Activated B cell treated with CpG ODN at 0.5 μM for 24 hours (primary cell): ENCODE measurements around the gene BID. TPM values are rescaled to one million over a fixed set of nuclear protein-coding genes. Genes with fewer than 3 reads are reported as not detected.

Experiments used
- ATAC-seq: fragments of 200-7000 bp; cut with Tn5 transposase; one replicate; pipeline ENCODE4 v1.10.0; 2021; ENCODE audit warnings: low read depth, mild to moderate bottlenecking, moderate library complexity
- CTCF ChIA-PET: fragments of 350-600 bp; sonication (Branson Sonifier 250); formaldehyde crosslinking; loops from one replicate; lab custom pipeline; 2021; ENCODE audit warnings: antibody characterized with exemption; lab: Charles Lee
- POLR2A ChIA-PET: fragments of 350-600 bp; sonication (Branson Sonifier 250); formaldehyde crosslinking; loops from one replicate; lab custom pipeline; 2021; ENCODE audit warnings: antibody characterized with exemption; lab: Charles Lee
- DNase-seq: peaks from one replicate; pipeline ENCODE4 v3.0.0; 2022
- H3K27ac Mint-ChIP-seq: one replicate; pipeline ENCODE4 v1.8.0; 2020; ENCODE audit warnings: mixed read lengths
- H3K27me3 Mint-ChIP-seq: one replicate; pipeline ENCODE4 v1.8.0; 2021; ENCODE audit warnings: mixed read lengths
- H3K36me3 Mint-ChIP-seq: one replicate; pipeline ENCODE4 v1.8.0; 2021; ENCODE audit warnings: low read depth, mixed read lengths
- H3K4me1 Mint-ChIP-seq: one replicate; pipeline ENCODE4 v1.8.0; 2021; ENCODE audit warnings: mixed read lengths
- H3K4me3 Mint-ChIP-seq: one replicate; pipeline ENCODE4 v1.8.0; 2020; ENCODE audit warnings: mild to moderate bottlenecking, mixed read lengths
- H3K9me3 Mint-ChIP-seq: one replicate; pipeline ENCODE4 v1.8.0; 2020; ENCODE audit warnings: mixed read lengths
- intact Hi-C: fragments of 100-400 bp; cut with micrococcal nuclease; formaldehyde crosslinking; loops from one replicate; pipeline ENCODE4 v1.15.1; 2024
- total RNA-seq: library from RNA; stranded (reverse); gene quantifications from 2 replicates; pipeline ENCODE4 v1.2.3, GENCODE V29; 2022
- TF ChIP-seq, protein P1 (sequence below): fragments of 200-600 bp; IDR thresholded peaks from one replicate; pipeline ENCODE4 v1.8.0; 2022; ENCODE audit warnings: antibody characterized with exemption, mild to moderate bottlenecking

Gene BID
- total RNA-seq, 1 donor from 2014 or later = 78.9 TPM

DNA sequence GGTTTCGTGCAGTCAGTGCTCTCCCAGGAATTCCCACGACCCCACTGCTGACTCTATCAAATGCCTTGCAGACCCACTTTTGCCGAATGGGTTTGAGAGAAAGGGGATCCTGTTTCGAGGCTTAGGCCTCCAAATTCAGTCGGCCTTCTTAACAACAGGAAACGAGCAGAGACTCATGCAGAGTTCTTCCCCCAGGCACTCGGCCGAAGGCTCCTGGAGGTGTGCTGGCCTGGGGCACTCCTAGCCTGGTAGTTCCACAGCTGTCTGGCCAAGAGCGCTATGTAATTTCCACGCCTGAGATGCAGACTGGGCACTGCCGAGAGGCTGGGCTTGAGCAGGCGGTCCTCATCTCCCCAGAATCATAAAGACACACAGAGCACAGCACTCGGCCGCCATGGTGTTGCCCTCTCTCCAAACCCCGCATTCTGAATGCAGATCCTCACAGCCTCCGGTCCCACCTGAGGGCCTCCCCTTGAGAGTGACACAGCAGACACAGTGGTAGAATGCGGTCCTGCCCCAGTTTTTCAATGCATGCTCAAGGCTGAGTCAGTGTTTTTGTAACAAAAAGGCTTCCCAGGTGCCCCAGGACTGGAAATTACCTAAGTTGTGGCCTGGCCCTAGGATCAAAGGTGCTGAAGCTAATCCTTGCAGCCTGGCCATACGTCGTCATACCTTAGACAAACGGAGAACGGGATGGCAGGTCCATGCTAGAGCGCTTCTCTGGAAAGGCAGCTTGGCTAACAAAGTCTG, 30.2 kb upstream of the BID start:
- peaks cover 26% of the 10 kb centered on the region for H3K4me1 Mint-ChIP-seq
- ChIA-PET CTCF (interaction anchor here (1.5 to 1.7 kb wide), 2 partner anchors 26 to 61 kb away, joined by 4 read pairs; no protein-coding TSS in a partner anchor), POLR2A (interaction anchor here (1.2 to 14.6 kb wide), 4 partner anchors 9 to 28 kb away, joined by 3 to 581 read pairs (median 66); partner anchors contain the start of gene BID)
- intact Hi-C loops = no loop called here
- no peaks in the 10 kb centered on the region for H3K27me3 Mint-ChIP-seq
- DNase-seq = no peak
- ATAC-seq = no peak
- TF ChIP-seq, protein P1, sequence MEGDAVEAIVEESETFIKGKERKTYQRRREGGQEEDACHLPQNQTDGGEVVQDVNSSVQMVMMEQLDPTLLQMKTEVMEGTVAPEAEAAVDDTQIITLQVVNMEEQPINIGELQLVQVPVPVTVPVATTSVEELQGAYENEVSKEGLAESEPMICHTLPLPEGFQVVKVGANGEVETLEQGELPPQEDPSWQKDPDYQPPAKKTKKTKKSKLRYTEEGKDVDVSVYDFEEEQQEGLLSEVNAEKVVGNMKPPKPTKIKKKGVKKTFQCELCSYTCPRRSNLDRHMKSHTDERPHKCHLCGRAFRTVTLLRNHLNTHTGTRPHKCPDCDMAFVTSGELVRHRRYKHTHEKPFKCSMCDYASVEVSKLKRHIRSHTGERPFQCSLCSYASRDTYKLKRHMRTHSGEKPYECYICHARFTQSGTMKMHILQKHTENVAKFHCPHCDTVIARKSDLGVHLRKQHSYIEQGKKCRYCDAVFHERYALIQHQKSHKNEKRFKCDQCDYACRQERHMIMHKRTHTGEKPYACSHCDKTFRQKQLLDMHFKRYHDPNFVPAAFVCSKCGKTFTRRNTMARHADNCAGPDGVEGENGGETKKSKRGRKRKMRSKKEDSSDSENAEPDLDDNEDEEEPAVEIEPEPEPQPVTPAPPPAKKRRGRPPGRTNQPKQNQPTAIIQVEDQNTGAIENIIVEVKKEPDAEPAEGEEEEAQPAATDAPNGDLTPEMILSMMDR = no peak
- peak overlapping the region; percentile 75 for H3K27ac Mint-ChIP-seq
- H3K4me3 Mint-ChIP-seq = no peak overlapping the region
- H3K9me3 Mint-ChIP-seq = no peaks in the 10 kb centered on the region
- H3K36me3 Mint-ChIP-seq = peaks cover 77% of the 10 kb centered on the region

DNA sequence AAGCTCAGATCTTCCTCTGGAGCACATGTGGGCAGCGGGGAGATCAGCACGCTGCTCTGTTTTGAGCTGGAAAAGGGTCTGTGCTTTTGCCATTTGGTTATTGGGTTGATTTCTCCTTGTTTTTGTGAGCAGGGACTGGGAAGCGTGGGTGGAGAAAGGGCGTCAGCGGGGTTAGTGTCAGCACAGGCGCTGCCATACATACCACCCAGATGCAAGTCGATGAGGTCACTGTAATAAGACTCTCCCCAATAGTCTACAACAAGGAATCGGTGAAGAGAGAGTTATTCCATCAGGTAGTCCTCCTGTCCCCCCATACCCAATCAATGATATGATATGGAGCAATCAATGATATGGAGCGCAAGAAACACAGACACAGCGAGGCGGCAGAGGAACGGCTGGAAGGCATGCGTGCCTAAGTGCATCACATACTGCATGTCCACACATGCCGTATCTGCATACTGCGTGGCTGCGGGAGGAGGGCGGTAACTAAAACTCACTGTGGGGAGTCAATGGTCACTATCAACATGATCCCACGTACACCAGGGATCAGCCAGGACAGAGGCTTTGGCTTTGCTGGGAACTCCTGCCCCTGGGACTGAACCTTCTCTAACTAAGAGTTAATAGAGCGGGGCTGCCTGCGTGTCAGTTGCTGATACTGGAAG, 29.5 kb upstream of the BID start:
- H3K4me1 Mint-ChIP-seq = peaks cover 34% of the 10 kb centered on the region
- no peaks in the 10 kb centered on the region for H3K27me3 Mint-ChIP-seq
- H3K4me3 Mint-ChIP-seq = no peak overlapping the region
- ChIA-PET POLR2A (interaction anchor here (0.5 to 14.6 kb wide), 3 partner anchors 18 to 561 kb away, joined by 3 to 581 read pairs (median 128); partner anchors contain the start of gene BID), CTCF (interaction anchor here (1.5 to 1.7 kb wide), 2 partner anchors 27 to 61 kb away, joined by 4 read pairs; no protein-coding TSS in a partner anchor)
- TF ChIP-seq, protein P1 = no peak
- no peaks in the 10 kb centered on the region for H3K9me3 Mint-ChIP-seq
- no peak for DNase-seq
- no peak for ATAC-seq
- H3K36me3 Mint-ChIP-seq = peaks cover 69% of the 10 kb centered on the region
- H3K27ac Mint-ChIP-seq = peak overlapping the region; percentile 75
- intact Hi-C loops = no loop called here

DNA sequence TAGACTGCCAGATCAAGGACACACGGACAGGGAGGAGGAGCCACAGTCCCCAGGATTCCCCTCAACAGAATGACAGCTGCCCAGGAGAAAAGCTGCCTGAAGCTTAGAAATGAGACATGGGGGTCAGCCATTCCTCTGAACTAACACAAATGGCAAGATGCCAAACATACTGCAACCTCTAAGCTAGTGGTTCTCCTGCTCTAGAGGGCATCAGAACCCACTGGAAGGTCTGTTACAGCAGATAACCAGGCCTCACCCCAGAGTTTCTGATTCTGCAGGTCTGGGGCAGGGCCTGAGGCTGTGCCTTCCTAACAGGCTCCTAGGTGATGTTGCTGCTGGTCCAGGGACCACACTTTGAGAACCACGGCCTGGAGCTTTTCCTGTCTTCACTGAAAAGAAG, 28.6 kb upstream of the BID start:
- H3K4me1 Mint-ChIP-seq = peaks cover 42% of the 10 kb centered on the region
- H3K36me3 Mint-ChIP-seq = peaks cover 60% of the 10 kb centered on the region
- ATAC-seq (no peak), DNase-seq (no peak)
- intact Hi-C loops = no loop called here
- H3K27ac Mint-ChIP-seq = peak overlapping the region; percentile 76
- H3K4me3 Mint-ChIP-seq = no peak overlapping the region
- TF ChIP-seq, protein P1 = no peak
- no peaks in the 10 kb centered on the region for H3K27me3 Mint-ChIP-seq
- POLR2A ChIA-PET = interaction anchor here (0.5 to 14.6 kb wide), 3 partner anchors 17 to 560 kb away, joined by 3 to 581 read pairs (median 128); partner anchors contain the start of gene BID
- CTCF ChIA-PET = interaction anchor here (1.0 to 1.7 kb wide), 3 partner anchors 28 to 197 kb away, joined by 3 to 6 read pairs (median 4); no protein-coding TSS in a partner anchor
- H3K9me3 Mint-ChIP-seq = no peaks in the 10 kb centered on the region

DNA sequence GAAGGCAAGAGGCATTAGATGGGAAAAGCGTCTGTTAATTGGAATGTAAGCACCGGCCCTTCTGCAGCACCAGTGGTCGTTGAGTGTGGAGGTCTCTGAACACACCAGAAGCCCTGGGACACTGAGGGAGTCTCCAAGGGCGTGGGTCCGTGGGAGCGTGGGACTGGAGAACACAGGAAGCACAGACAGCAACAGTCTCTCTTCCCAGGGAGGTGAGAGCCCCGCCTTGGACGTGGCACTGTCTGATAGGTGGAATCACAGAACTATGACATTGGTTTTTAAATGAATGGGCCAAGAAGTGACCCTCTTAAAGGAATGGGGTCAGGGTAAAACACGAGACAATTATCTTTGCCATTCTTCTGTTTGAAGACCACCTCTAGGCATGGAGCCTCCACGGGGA, 28.1 kb upstream of the BID start:
- Mint-ChIP-seq H3K9me3 (no peaks in the 10 kb centered on the region), H3K4me3 (no peak overlapping the region), H3K36me3 (peaks cover 56% of the 10 kb centered on the region), H3K27me3 (no peaks in the 10 kb centered on the region), H3K27ac (peak overlapping the region; percentile 76), H3K4me1 (peaks cover 46% of the 10 kb centered on the region)
- POLR2A ChIA-PET = interaction anchor here (0.6 to 14.6 kb wide), 3 partner anchors 17 to 274 kb away, joined by 3 to 581 read pairs (median 128); partner anchors contain the start of gene BID
- ATAC-seq (no peak), DNase-seq (no peak)
- TF ChIP-seq, protein P1 = no peak
- intact Hi-C loops = no loop called here
- CTCF ChIA-PET = interaction anchor here (0.9 to 3.1 kb wide), 5 partner anchors 17 to 244 kb away, joined by 3 to 21 read pairs (median 3); no protein-coding TSS in a partner anchor
